Astrocyte (in vitro differentiated cells and primary cell): Measurements from ENCODE around the gene TBK1. TPM values are rescaled to one million over a fixed set of nuclear protein-coding genes. Genes with fewer than 3 reads are reported as not detected.

Experiments used
- DNase-seq: peaks from one replicate; pipeline ENCODE4 v3.0.0-alpha.2; 2010; ENCODE audit warnings: low read depth
- FAIRE-seq: peaks from 2 replicates; lab custom pipeline; 2011; peaks lifted over from hg19 to GRCh38; lab: Jason Lieb, UNC
- H2AFZ ChIP-seq: 2 replicates; pipeline ENCODE4 v1.6.0; 2012; ENCODE audit warnings: low read depth, low read length, inconsistent platforms
- H3K27ac ChIP-seq: 2 replicates; pipeline ENCODE4 v1.5.1; 2011; ENCODE audit warnings: low read depth, low read length, inconsistent platforms
- H3K27me3 ChIP-seq: 2 replicates; pipeline ENCODE4 v1.6.0; 2011; ENCODE audit warnings: low read length, inconsistent platforms; ENCODE audit not compliant: insufficient read depth
- H3K36me3 ChIP-seq: 2 replicates; pipeline ENCODE4 v1.5.1; 2011; ENCODE audit warnings: low read length, inconsistent platforms; ENCODE audit not compliant: insufficient read depth
- H3K4me1 ChIP-seq: 2 replicates; pipeline ENCODE4 v1.5.1; 2011; ENCODE audit warnings: low read length, inconsistent platforms; ENCODE audit not compliant: insufficient read depth
- H3K4me2 ChIP-seq: 2 replicates; pipeline ENCODE4 v1.6.0; 2012; ENCODE audit warnings: low read length, inconsistent platforms
- H3K4me3 ChIP-seq: 2 replicates; pipeline ENCODE4 v1.5.1; 2011; ENCODE audit warnings: low read depth, mild to moderate bottlenecking, low read length, inconsistent platforms; ENCODE audit not compliant: insufficient read depth
- H3K79me2 ChIP-seq: 2 replicates; pipeline ENCODE4 v1.6.0; 2012; ENCODE audit warnings: mild to moderate bottlenecking, low read length, inconsistent platforms; ENCODE audit not compliant: insufficient read depth
- H3K9ac ChIP-seq: 2 replicates; pipeline ENCODE4 v1.6.0; 2012; ENCODE audit warnings: mild to moderate bottlenecking, low read length, inconsistent platforms
- H3K9me3 ChIP-seq: 2 replicates; pipeline ENCODE4 v1.5.1; 2012; ENCODE audit warnings: low read depth, mild to moderate bottlenecking, low read length, inconsistent platforms; ENCODE audit not compliant: insufficient read depth
- H4K20me1 ChIP-seq: 2 replicates; pipeline ENCODE4 v1.6.0; 2012; ENCODE audit warnings: low read length, inconsistent platforms; ENCODE audit not compliant: insufficient read depth
- H3K27ac Mint-ChIP-seq: one replicate; pipeline ENCODE4 v1.8.0; 2021; ENCODE audit warnings: mild to moderate bottlenecking, mixed read lengths; ENCODE audit not compliant: unreplicated experiment
- H3K27me3 Mint-ChIP-seq: one replicate; pipeline ENCODE4 v1.8.0; 2021; ENCODE audit warnings: low read depth, mixed read lengths; ENCODE audit not compliant: unreplicated experiment
- H3K36me3 Mint-ChIP-seq: one replicate; pipeline ENCODE4 v1.8.0; 2021; ENCODE audit warnings: low read depth, mixed read lengths; ENCODE audit not compliant: unreplicated experiment
- H3K4me1 Mint-ChIP-seq: one replicate; pipeline ENCODE4 v1.8.0; 2021; ENCODE audit warnings: low read depth, mixed read lengths; ENCODE audit not compliant: unreplicated experiment
- H3K4me3 Mint-ChIP-seq: one replicate; pipeline ENCODE4 v1.8.0; 2021; ENCODE audit warnings: mild to moderate bottlenecking, moderate library complexity, mixed read lengths; ENCODE audit not compliant: unreplicated experiment
- H3K9me3 Mint-ChIP-seq: one replicate; pipeline ENCODE4 v1.8.0; 2021; ENCODE audit warnings: mild to moderate bottlenecking, mixed read lengths; ENCODE audit not compliant: unreplicated experiment
- EZH2 ChIP-seq: IDR thresholded peaks from 2 replicates; pipeline ENCODE4 v1.6.1; 2012; ENCODE audit warnings: mild to moderate bottlenecking, low read length, inconsistent platforms; ENCODE audit not compliant: insufficient read depth
- total RNA-seq: library from RNA; stranded (reverse); gene quantifications from 2 replicates; pipeline ENCODE4 v1.2.1, GENCODE V29; 2021
- TF ChIP-seq, protein P1 (sequence below): IDR thresholded peaks from 2 replicates; pipeline ENCODE4 v1.5.1; 2011; ENCODE audit warnings: low read depth, mild to moderate bottlenecking, inconsistent platforms, low read length, moderate library complexity; ENCODE audit not compliant: insufficient read depth

The TBK1 gene
- total RNA-seq, 1 donor from 2014 or later = 23.7 TPM

DNA sequence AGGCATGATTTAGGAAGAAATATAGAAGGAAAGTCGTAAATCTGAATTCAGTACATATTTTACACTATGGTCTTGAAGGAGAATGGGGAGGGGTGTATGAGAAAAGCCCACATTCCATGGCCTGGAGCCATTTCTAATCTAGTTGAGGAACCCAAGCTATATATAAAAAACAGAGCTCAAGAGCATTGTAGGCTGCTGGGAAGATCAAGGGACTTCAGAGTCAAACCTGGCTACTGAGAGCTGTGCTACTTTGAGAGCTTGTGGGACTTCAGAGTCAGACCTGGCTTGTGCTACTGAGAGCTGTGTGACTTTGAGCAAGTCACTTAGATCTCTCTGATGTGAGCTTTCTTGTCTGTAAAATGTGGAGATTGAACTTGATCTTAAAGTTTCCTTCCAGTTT, 58.7 kb downstream of the TBK1 start:
- H3K27ac Mint-ChIP-seq = no peak overlapping the region
- H3K27me3 Mint-ChIP-seq = peaks cover 9% of the 10 kb centered on the region
- Histone ChIP-seq H3K9ac (no peak overlapping the region), H3K4me2 (no peak overlapping the region), H3K9me3 (no peaks in the 10 kb centered on the region), H3K36me3 (no peaks in the 10 kb centered on the region), H3K27me3 (no peaks in the 10 kb centered on the region), H3K79me2 (no peaks in the 10 kb centered on the region), H3K4me1 (no peaks in the 10 kb centered on the region), H2AFZ (no peak overlapping the region), H4K20me1 (no peaks in the 10 kb centered on the region), H3K4me3 (no peak overlapping the region), H3K27ac (no peak overlapping the region)
- FAIRE-seq (no peak), DNase-seq (no peak)
- no peak for TF ChIP-seq EZH2
- TF ChIP-seq, protein P1, sequence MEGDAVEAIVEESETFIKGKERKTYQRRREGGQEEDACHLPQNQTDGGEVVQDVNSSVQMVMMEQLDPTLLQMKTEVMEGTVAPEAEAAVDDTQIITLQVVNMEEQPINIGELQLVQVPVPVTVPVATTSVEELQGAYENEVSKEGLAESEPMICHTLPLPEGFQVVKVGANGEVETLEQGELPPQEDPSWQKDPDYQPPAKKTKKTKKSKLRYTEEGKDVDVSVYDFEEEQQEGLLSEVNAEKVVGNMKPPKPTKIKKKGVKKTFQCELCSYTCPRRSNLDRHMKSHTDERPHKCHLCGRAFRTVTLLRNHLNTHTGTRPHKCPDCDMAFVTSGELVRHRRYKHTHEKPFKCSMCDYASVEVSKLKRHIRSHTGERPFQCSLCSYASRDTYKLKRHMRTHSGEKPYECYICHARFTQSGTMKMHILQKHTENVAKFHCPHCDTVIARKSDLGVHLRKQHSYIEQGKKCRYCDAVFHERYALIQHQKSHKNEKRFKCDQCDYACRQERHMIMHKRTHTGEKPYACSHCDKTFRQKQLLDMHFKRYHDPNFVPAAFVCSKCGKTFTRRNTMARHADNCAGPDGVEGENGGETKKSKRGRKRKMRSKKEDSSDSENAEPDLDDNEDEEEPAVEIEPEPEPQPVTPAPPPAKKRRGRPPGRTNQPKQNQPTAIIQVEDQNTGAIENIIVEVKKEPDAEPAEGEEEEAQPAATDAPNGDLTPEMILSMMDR = no peak
- H3K4me1 Mint-ChIP-seq = no peaks in the 10 kb centered on the region
- H3K4me3 Mint-ChIP-seq = no peak overlapping the region
- H3K9me3 Mint-ChIP-seq = no peaks in the 10 kb centered on the region
- H3K36me3 Mint-ChIP-seq = no peaks in the 10 kb centered on the region

DNA sequence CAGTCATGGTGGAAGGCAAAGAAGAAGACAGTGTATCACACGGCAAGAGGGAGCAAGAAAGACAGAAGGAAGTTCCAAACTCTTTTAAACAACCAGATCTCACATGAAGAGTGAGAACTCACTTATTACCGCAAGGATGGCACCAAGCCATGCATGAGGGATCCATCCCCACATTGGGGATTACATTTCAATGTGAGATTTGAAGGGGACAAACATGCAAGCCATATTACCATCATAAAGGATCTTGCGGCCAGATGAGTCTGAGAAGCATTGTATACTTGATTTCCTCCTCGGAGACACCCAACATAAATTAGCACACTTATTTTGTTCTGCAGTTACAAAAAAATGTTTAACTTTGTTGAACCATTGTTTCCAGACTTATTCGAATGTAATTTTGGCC, 66.5 kb downstream of the TBK1 start:
- FAIRE-seq = no peak
- Mint-ChIP-seq H3K9me3 (peaks cover 1% of the 10 kb centered on the region), H3K27ac (no peak overlapping the region)

DNA sequence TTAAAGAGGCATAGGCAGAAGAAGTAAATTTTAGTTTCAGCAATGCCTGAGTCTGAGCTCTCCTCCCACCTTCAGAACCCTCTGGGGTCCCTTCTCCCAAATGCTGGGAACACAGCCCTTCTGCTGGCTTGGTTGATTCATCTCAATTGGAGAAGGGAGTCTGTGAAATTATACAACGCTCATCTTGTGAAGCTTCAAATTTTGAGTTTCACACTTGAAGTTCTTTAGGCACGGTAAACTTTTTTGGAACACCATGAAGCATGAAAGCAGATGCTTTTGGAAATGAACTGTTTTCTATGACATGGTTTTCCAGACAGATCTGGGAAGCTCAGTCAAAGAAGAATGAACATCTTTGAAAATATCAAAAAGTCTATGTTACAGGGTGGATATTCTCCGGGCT, 69.9 kb downstream of the TBK1 start:
- no peak overlapping the region for H3K27ac ChIP-seq
- no peak for FAIRE-seq
- Mint-ChIP-seq H3K4me1 (peaks cover 22% of the 10 kb centered on the region), H3K27ac (peak overlapping the region; percentile 96), H3K27me3 (no peaks in the 10 kb centered on the region), H3K9me3 (peaks cover 1% of the 10 kb centered on the region), H3K36me3 (no peaks in the 10 kb centered on the region), H3K4me3 (no peak overlapping the region)
- no peak for DNase-seq
- peak overlapping the region; percentile 33 for H3K4me2 ChIP-seq
- no peaks in the 10 kb centered on the region for H3K79me2 ChIP-seq
- H3K27me3 ChIP-seq = no peaks in the 10 kb centered on the region
- no peak overlapping the region for H3K4me3 ChIP-seq
- no peaks in the 10 kb centered on the region for H4K20me1 ChIP-seq
- no peaks in the 10 kb centered on the region for H3K36me3 ChIP-seq
- TF ChIP-seq, protein P1 = no peak
- no peak for TF ChIP-seq EZH2
- H3K9me3 ChIP-seq = no peaks in the 10 kb centered on the region
- H3K4me1 ChIP-seq = peaks cover 8% of the 10 kb centered on the region
- H2AFZ ChIP-seq = no peak overlapping the region
- no peak overlapping the region for H3K9ac ChIP-seq

More for the DNA sequence above, 66.5 kb downstream of the TBK1 start:
- H3K4me2 ChIP-seq = no peak overlapping the region
- no peaks in the 10 kb centered on the region for H3K36me3 Mint-ChIP-seq
- H3K4me1 Mint-ChIP-seq = peaks cover 19% of the 10 kb centered on the region
- DNase-seq = no peak
- no peak overlapping the region for H2AFZ ChIP-seq
- peaks cover 8% of the 10 kb centered on the region for H3K4me1 ChIP-seq
- no peak overlapping the region for H3K27ac ChIP-seq
- no peak overlapping the region for H3K4me3 Mint-ChIP-seq
- no peak overlapping the region for H3K9ac ChIP-seq
- no peaks in the 10 kb centered on the region for H3K27me3 ChIP-seq
- TF ChIP-seq EZH2 = no peak
- TF ChIP-seq, protein P1 = no peak
- no peaks in the 10 kb centered on the region for H3K79me2 ChIP-seq
- peaks cover 4% of the 10 kb centered on the region for H3K27me3 Mint-ChIP-seq
- no peak overlapping the region for H3K4me3 ChIP-seq
- no peaks in the 10 kb centered on the region for H3K36me3 ChIP-seq
- H3K9me3 ChIP-seq = no peaks in the 10 kb centered on the region
- H4K20me1 ChIP-seq = no peaks in the 10 kb centered on the region
